Heart left ventricle (tissue), 16 donors: Measurements from ENCODE around the gene SOD3. TPM values are rescaled to one million over a fixed set of nuclear protein-coding genes. Genes with fewer than 3 reads are reported as not detected.

Source experiments
- ATAC-seq, 4 donors: fragments of 200-7000 bp; cut with Tn5 transposase; one replicate each; pipeline ENCODE4 v1.9.1; 2020 to 2022; ENCODE audit warnings: moderate library complexity in 4 of 4, mild to moderate bottlenecking in 3 of 4, moderate number of reproducible peaks in 1 of 4
- DNase-seq, 5 donors: peaks; one replicate each; pipeline ENCODE4 v3.0.0-alpha.2; 2020
- H3K27ac ChIP-seq, 12 donors: fragments of 200-600 bp; sonication (generic) in 4 of 12; one replicate each; pipeline versions ENCODE4 v1.5.0 to v1.8.0; 2016 to 2022; ENCODE audit warnings: mild to moderate bottlenecking in 2 of 12
- H3K27me3 ChIP-seq, 9 donors: fragments of 200-600 bp; sonication (generic) in 2 of 9; one replicate each; pipeline versions ENCODE4 v1.5.1 to v1.8.0; 2016 to 2022; ENCODE audit warnings: mild to moderate bottlenecking in 3 of 9
- H3K36me3 ChIP-seq, 9 donors: fragments of 200-600 bp; sonication (generic) in 2 of 9; one replicate each; pipeline versions ENCODE4 v1.5.0 to v1.8.0; 2018 to 2022; ENCODE audit warnings: mild to moderate bottlenecking in 2 of 9
- H3K4me1 ChIP-seq, 12 donors: fragments of 200-600 bp; sonication (generic) in 4 of 12; one replicate each; pipeline versions ENCODE4 v1.5.0 to v1.8.0; 2016 to 2022; ENCODE audit warnings: mild to moderate bottlenecking in 3 of 12
- H3K4me3 ChIP-seq, 12 donors: fragments of 200-600 bp; sonication (generic) in 4 of 12; one replicate each; pipeline versions ENCODE4 v1.5.0 to v1.8.0; 2017 to 2022; ENCODE audit warnings: mild to moderate bottlenecking in 9 of 12, moderate library complexity in 4 of 12
- H3K9me3 ChIP-seq, 12 donors: fragments of 200-600 bp; sonication (generic) in 4 of 12; one replicate each; pipeline versions ENCODE4 v1.5.0 to v1.8.0; 2016 to 2022; ENCODE audit warnings: mild to moderate bottlenecking in 1 of 12
- POLR2A ChIP-seq, 2 donors: fragments of 450-650 bp; IDR thresholded peaks; one replicate each; pipeline ENCODE4 v1.6.1; 2017; ENCODE audit warnings: antibody characterized with exemption in 2 of 2, mild to moderate bottlenecking in 2 of 2, moderate library complexity in 2 of 2
- WGBS, 4 donors: extraction: QIAGEN DNeasy Blood & Tissue Kit in 2 of 4; methylation state at CpG; one replicate each; pipeline versions ENCODE4 v1.1.5 to v1.1.7; 2013 to 2018; 5-methylcytosine and 5-hydroxymethylcytosine counted together
- intact Hi-C, 10 donors: fragments of 100-400 bp; cut with DNase I; formaldehyde crosslinking; loops; one replicate each; pipeline versions ENCODE4 v1.11.1 to v1.14.2; 2022
- polyA plus RNA-seq, 2 donors: library from polyadenylated mRNA; stranded (reverse); fragments of 200-250 nt; gene quantifications; one replicate each; pipeline ENCODE4 v1.2.3, GENCODE V29; 2013
- total RNA-seq, 9 donors: library from RNA; depleted of rRNA in 2 of 9; stranded (reverse); fragments of >200 nt in 2 of 9; fragmentation: NEBNext Ultra II Directional in 3 of 9; extraction: Animal tissue kit (Norgen Biotek cat#: 25700) in 3 of 9; gene quantifications; one replicate each; pipeline versions ENCODE4 v1.1.0 to v1.2.4, GENCODE V29; 2016 to 2023
- TF ChIP-seq, protein P1 (sequence below), 12 donors: fragments of 200-600 bp; sonication (generic) in 4 of 12; IDR thresholded peaks; one replicate each; pipeline versions ENCODE4 v1.5.0 to v1.8.0; 2018 to 2022; ENCODE audit warnings: antibody characterized with exemption in 12 of 12, mild to moderate bottlenecking in 5 of 12
- donor health status: ischemic (EF 13 %, LVEDD 7.1; RV severe dilation, severe dysfunction).
- donor health status: healthy with polysubstance abuse.
- donor health status: DM: no; HTN: yes; CAD: no.
- donor health status: DM: no; HTN: no; CAD: no.
- donor health status: ischemic (EF 25% LVEDD 6.9; RV normal size, moderate dysfunction).
- donor health status: ischemic (EF 25% LVEDD 5.7; RV mildly dilated, moderate dysfunction).
- donor health status: healthy.
- donor health status: DM: yes; HTN: yes; CAD: no.
- donor health status: ischemic (EF 35%, LVEDD 5.7; RV mildly dilated, moderate dysfunction).
- donor health status: nonischemic (EF 11% LVEDD 7.7; RV severe dilation, severe dysfunction).
- donor health status: DM: yes; HTN: yes; CAD: no.
- donor health status: PGD.
- donor health status: ischemic (EF 29% LVEDD 5.4; RV normal size, mild dysfunction).
- donor health status: nonischemic (EF 23%, LVEDD 6.1; RV moderate dilation, normal function).

The SOD3 gene
- total and polyA plus RNA-seq, 11 donors: 11.7 to 110 (median 37.6) TPM

DNA sequence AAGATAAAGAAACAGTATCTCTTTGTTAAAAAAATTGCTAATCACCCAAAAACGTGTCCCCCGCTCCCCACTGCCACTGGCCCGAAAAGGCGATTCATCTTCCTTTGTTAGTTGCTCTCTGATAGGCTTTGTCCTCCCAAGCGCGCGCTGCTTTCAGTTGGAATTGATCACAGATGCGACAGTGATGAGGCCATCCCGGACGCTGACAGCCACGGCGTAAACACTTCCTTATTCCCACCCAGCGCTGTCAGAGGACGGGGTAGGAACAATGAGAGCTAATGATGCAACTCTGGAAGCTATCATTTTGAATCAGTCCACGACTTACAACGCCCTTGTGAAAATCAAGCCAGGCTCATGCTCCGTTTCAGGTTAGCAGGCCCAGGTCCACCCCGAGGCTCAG lies 21.4 kb downstream of the SOD3 start:
- ATAC-seq (no peak), DNase-seq (no peak)
- no peak overlapping the region for H3K27ac ChIP-seq
- peaks cover 0 to 74% (median 25%) of the 10 kb centered on the region in 9 donors for H3K36me3 ChIP-seq
- TF ChIP-seq, protein P1, sequence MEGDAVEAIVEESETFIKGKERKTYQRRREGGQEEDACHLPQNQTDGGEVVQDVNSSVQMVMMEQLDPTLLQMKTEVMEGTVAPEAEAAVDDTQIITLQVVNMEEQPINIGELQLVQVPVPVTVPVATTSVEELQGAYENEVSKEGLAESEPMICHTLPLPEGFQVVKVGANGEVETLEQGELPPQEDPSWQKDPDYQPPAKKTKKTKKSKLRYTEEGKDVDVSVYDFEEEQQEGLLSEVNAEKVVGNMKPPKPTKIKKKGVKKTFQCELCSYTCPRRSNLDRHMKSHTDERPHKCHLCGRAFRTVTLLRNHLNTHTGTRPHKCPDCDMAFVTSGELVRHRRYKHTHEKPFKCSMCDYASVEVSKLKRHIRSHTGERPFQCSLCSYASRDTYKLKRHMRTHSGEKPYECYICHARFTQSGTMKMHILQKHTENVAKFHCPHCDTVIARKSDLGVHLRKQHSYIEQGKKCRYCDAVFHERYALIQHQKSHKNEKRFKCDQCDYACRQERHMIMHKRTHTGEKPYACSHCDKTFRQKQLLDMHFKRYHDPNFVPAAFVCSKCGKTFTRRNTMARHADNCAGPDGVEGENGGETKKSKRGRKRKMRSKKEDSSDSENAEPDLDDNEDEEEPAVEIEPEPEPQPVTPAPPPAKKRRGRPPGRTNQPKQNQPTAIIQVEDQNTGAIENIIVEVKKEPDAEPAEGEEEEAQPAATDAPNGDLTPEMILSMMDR (IDR thresholded peaks at IDR 0.05): no peak
- no peak for TF ChIP-seq POLR2A (IDR thresholded peaks at IDR 0.05)
- H3K9me3 ChIP-seq: peaks cover 0 to 4% (median 0%) of the 10 kb centered on the region in 12 donors
- H3K27me3 ChIP-seq: no peaks in the 10 kb centered on the region
- WGBS, 4 donors: 81 to 89% (median 86%) methylated on average over 18 of the region's 18 CpGs
- intact Hi-C loops: no loop called here
- H3K4me1 ChIP-seq: no peaks in the 10 kb centered on the region
- H3K4me3 ChIP-seq: no peak overlapping the region

DNA sequence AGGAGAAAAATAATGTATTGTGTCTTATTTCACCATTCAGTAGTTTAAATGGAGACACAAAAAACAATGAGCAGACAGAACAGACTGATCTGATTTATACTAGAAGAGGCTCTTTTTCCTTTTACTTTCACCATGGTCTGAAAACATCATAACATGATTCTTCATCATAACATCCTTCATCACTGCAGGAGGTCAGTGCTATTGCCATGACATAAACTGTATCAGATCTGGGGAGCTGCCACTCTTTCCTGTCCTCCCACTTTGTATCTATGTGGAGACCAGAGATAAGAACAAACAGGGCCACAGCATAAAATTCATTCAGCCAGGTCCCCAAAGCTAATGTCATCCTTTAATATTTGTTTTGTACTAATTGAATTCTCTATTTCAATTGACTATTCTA lies 25.2 kb downstream of the SOD3 start:
- no peak for DNase-seq
- ATAC-seq: no peak
- no peak overlapping the region for H3K4me3 ChIP-seq
- H3K27me3 ChIP-seq: no peaks in the 10 kb centered on the region
- TF ChIP-seq, protein P1 (IDR thresholded peaks at IDR 0.05): no peak
- TF ChIP-seq POLR2A (IDR thresholded peaks at IDR 0.05): no peak
- H3K27ac ChIP-seq: no peak overlapping the region
- H3K4me1 ChIP-seq: no peaks in the 10 kb centered on the region
- intact Hi-C loops: no loop called here
- no peaks in the 10 kb centered on the region for H3K9me3 ChIP-seq
- peaks cover 0 to 86% (median 31%) of the 10 kb centered on the region in 9 donors for H3K36me3 ChIP-seq

DNA sequence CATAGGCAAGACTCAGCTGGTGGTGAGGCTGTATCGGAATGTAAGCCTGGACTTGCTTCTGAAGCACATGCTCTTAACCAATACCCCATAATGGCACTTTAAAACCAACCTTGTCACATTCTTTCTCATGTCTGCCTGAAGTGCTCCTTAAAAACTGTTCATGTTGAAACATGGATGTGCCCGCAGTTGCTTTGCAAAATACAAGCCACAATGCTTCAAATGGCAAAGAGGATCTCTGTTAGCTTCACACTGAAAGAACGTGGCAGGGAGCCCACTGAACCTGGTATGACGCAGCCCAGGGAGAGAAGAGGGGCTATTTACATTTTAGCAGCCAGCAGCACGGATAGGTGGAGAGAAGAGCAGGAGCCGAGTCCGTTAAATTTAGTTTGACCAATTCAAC lies 29.3 kb downstream of the SOD3 start:
- no peaks in the 10 kb centered on the region for H3K27me3 ChIP-seq
- H3K27ac ChIP-seq: no peak overlapping the region
- intact Hi-C loops: no loop called here
- no peak overlapping the region for H3K4me3 ChIP-seq
- 91 to 97% (median 95%) methylated on average over 7 of the region's 7 CpGs for WGBS, 4 donors
- TF ChIP-seq POLR2A (IDR thresholded peaks at IDR 0.05): no peak
- TF ChIP-seq, protein P1 (IDR thresholded peaks at IDR 0.05): no peak
- H3K4me1 ChIP-seq: no peaks in the 10 kb centered on the region
- ATAC-seq (no peak), DNase-seq (no peak)
- H3K9me3 ChIP-seq: no peaks in the 10 kb centered on the region
- peaks cover 0 to 77% (median 23%) of the 10 kb centered on the region in 9 donors for H3K36me3 ChIP-seq

DNA sequence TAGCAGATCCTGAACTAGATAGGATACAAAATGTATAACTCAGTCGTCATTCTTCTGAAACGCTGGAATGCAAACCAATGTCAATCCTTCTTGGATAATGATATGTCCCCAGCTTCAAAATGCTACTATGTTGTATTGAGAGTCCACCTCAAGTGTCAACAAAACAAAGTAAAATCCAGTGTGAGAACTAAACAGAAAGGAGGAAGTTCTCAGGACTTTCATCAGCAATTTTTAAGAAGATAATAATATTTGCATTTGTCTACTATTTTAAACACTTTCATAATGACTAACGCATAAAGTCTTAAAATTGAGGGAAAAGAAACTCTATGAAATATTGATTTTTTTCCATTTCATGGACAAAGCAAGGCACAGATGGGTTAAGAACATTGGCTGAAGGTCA lies 36.3 kb downstream of the SOD3 start:
- ATAC-seq: no peak
- no peak for DNase-seq
- Histone ChIP-seq H3K9me3 (no peaks in the 10 kb centered on the region), H3K4me1 (peaks cover 0 to 9% (median 0%) of the 10 kb centered on the region in 12 donors), H3K4me3 (no peak overlapping the region), H3K36me3 (peaks cover 0 to 87% (median 40%) of the 10 kb centered on the region in 9 donors), H3K27me3 (no peaks in the 10 kb centered on the region), H3K27ac (no peak overlapping the region)
- TF ChIP-seq POLR2A (IDR thresholded peaks at IDR 0.05): no peak
- TF ChIP-seq, protein P1 (IDR thresholded peaks at IDR 0.05): no peak
- 92 to 98% (median 96%) methylated on average over 3 of the region's 3 CpGs for WGBS, 4 donors
- intact Hi-C loops: no loop called here
